Activated gamma-delta T cell treated with anti-CD3 and anti-CD28 coated beads, Interleukin-2, amount 50 U/mL, for 16 hours (primary cell): ENCODE measurements around the gene CIROP.

Experiments used
- DNase-seq: peaks from one replicate; pipeline ENCODE4 v3.0.0-alpha.2; 2020; ENCODE audit warnings: low read depth

Gene CIROP

DNA sequence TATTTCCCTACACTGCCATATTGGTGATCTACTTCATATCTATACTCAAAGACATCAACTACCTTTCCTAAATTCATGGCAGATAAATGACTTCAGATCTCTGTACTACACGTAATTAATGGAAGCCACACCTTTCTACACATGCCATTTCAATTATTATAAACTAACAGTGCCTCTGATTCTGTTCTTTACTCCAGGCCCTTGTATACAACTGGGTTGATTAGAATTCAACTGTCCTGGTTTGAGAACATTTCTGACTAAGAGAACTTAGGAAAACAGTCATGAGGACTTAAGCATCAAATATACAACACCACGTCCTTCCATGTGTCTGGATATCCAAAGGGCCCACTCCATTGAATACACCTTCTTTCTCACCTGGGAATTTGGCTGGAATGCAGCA, 11.7 kb downstream of the CIROP start:
- DNase-seq, result no peak

DNA sequence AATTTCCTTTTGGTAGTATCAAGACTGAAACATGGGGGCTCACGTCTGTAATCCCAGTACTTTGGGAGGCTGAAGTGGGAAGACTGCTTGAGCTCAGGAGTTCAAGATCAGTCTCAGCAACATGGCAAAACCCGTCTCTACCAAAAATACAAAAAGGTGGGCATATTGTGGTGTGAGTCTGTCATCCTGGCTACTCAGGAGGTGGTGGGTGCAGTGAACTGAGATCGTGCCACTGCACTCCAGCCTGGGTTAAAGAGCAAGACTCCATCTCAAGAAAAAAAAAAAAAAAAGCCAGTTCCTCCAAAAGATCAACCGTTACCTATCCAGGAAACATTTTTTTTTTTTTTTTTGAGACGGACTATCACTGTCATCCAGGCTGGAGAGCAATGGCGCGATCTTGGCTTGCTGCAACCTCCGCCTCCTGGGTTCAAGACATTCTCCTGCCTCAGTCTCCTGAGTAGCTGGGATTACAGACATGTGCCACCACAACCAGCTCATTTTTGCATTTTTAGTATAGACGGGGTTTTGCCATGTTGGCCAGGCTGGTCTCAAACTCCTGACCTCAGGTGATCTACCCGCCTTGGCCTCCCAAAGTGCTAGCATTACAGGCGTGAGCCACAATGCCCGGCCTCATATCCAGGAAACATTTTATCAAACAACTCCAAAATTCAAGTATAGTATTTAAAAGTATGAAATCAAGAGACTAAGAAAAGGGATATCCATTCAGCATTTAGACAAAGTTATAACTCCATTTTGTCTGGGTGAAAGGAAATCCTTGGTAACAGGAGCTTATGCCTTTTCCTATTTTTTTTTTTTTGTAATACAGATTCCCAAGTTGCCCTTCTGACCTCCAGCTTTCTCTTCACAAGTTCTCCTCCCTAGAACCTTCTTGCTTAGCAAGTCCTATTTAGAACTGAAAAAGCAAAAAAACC, 13.2 kb downstream of the CIROP start:
- DNase-seq, result no peak

- DNase-seq, result no peak
Observed at GRCh38 chr14:23090254-23090636, 14.5 kb downstream of the CIROP start.

DNA sequence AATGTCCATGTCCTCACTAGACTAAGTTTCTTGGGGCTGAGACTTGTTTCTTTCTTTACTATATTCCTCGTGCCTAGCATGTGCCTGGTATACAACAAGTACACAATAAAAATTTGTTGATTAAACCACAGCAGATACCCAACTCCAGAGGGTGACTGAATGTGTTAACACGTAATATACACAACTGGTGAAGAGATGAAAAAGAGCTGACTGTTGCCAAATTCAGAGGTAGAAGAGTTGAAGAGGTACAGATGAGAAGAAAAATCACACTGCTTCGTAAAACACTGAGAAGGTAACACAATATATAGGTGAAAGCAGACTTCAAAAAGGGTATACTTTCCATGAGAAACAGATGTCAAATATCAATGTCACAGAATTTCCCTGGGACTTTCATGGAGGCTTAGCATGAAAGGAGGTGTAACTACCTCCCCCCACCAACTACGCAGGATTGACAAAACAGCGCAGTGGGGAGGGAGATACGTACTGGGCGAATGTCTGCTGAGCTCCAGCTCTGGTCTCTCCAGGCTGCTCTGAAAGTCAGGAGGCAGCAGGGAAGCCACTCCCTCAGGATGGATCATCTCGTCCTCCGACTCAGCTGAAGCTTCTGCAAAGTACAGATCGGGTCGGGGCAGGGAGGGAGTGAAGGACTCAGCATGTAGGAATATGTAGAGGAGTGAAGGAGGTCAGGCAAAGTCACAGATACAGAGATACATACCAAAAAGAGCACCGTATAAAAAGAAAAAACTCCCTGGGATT, 15.1 kb downstream of the CIROP start:
- no peak for DNase-seq

- no peak for DNase-seq
Observed at GRCh38 chr14:23086565-23086964, 18.2 kb downstream of the CIROP start.

- DNase-seq, result no peak
Observed at GRCh38 chr14:23085458-23085857, 19.3 kb downstream of the CIROP start.

- no peak for DNase-seq
Observed at GRCh38 chr14:23080474-23080873, 24.3 kb downstream of the CIROP start.

DNA sequence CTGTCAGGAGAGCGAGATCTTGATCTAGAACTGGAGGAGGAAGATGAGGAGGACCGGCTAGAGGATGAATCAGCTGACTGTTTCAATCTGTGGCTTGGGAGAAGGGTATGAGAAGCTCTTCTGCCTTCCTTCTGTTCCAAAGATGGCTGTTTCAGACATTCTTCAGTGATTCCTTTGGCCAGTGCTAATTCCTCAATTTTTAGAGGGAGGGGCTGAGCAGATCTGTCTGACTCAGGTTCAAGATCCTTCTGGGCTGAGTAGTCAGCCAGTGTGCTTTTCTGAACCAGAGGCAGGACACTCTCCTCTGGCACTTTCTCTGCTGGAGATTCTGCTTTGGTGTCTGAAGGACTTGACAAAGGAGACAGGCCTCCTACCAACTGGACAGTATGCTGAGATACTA, 25.1 kb downstream of the CIROP start:
- no peak for DNase-seq

GRCh38 chr14:23078692-23079116, 26.1 kb downstream of the CIROP start:
- no peak for DNase-seq

GRCh38 chr14:23077962-23078361, 26.8 kb downstream of the CIROP start:
- DNase-seq, result no peak

GRCh38 chr14:23076785-23077408, 27.9 kb downstream of the CIROP start:
- no peak for DNase-seq

GRCh38 chr14:23074906-23075305, 29.9 kb downstream of the CIROP start:
- no peak for DNase-seq

- DNase-seq, result no peak
Observed at GRCh38 chr14:23071921-23072539, 32.8 kb downstream of the CIROP start.

- DNase-seq, result peak; percentile 64
Observed at GRCh38 chr14:23071244-23071920, 33.4 kb downstream of the CIROP start.

DNA sequence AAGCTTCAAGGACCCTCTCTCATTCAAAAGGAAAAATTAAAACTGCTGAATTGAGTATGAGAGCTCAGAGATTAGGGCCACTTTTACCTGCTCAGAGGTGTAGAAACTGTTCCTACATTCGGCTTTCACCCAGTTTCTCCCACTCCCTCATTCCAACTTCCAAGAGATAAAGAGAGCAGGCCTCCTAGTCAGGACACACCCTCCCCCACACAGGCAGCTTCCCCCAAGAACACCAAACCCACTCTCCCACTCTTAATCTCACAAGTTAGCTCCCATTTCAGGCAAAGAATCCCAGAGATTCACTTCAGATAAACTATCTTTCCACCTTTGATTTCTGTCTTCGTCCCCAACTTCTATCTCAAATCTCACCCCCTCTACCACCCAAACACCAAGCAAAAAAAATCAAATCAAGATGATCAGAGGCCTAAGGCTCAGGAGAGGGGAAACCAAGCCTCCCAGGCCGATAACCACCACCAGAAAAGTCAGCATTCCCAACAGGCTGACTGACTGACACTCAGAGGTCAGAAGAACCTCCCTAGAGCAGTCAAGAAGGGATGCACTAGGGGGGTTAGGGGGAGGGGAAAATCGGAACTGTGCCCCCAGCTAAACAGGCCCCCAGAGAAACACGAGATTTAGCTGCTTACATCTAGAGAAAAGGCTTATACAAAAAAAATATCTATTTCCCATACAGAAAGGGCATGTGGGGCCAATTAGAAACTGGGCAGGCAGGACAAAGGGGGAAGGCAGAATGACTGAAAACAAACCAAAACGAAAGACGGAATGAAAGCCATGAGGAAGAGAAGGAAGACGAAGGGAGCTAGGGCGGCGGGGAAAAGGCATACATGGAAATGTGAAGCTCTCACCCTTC, 34.3 kb downstream of the CIROP start:
- no peak for DNase-seq

DNA sequence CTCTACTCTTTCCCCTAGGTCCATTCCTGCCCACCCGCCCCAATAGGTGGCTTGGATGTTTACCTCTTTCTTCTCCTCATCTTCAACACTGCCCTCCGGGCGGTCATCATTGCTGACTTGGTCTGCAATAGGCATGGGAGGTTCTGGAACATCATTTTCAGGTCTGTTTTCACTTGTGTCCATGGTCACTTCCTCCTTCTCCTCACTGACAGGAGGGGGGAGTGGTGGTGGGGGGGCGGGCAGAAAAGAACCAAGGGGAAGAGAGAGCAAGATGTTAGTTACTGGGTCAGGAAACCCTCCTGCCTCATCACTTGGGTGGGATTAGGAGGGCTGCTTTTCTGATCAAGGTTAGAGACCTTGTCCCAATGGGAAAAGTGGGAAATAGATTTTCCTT, 35.4 kb downstream of the CIROP start:
- no peak for DNase-seq

- DNase-seq, result peak; percentile 60
Observed at GRCh38 chr14:23068789-23069412, 35.9 kb downstream of the CIROP start.

- no peak for DNase-seq
Observed at GRCh38 chr14:23067847-23068788, 36.7 kb downstream of the CIROP start.
